ENCODE measurements around the gene NTM. TPM values are rescaled to one million over a fixed set of nuclear protein-coding genes. Genes with fewer than 3 reads are reported as not detected.

The NTM gene
- total and polyA plus RNA-seq, 2 of the 8 experiments (the other 6 are each of a cell fraction or from before 2014, with no cell fraction given): 13.4 to 20.0 TPM

DNA sequence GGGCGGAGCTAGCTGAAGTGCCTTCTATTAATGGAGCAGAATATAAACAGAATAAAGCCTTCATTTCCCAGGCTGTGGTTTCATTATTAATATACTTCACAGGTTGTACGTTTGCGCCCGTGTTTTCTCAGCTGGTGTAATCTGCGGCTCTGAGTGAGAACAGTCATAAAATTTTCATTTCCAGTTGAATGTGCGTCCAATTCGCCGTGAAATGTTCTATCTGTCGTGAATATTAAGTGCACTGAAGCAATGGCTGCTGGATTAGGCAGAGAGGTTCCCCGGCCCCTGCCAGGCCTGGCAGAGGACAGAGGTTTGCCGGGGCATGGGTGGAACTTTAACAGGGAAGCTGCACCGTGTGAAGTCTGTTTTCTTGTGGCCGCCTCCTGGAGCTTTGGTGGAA, 874.4 kb downstream of the NTM start (continued):
- TF ChIP-seq ZNF274 (IDR thresholded peaks at IDR 0.05; ENCODE audit: borderline replicate concordance, extremely low read depth, low read length) (no peak), GABPA (IDR thresholded peaks at IDR 0.05; ENCODE audit: borderline replicate concordance, insufficient read depth, low read length) (no peak), TBP (IDR thresholded peaks at IDR 0.05; ENCODE audit: low read depth, low read length) (no peak)
